Left lung (tissue), 10 donors: ENCODE results near the gene KPNA3. TPM values are rescaled to one million over a fixed set of nuclear protein-coding genes. Genes with fewer than 3 reads are reported as not detected.

Experiments used
- ATAC-seq: fragments of 200-7000 bp; cut with Tn5 transposase; one replicate; pipeline ENCODE4 v1.9.1; 2020; ENCODE audit warnings: moderate library complexity
- DNase-seq, 4 donors: peaks; one replicate each; pipeline ENCODE4 v3.0.0-alpha.2; 2013 to 2020
- H3K27ac ChIP-seq, 2 donors: fragments of 200-600 bp; sonication (generic) in 1 of 2; one replicate each; pipeline versions ENCODE4 v1.5.0 to v1.8.0; 2020 to 2021
- H3K27me3 ChIP-seq, 2 donors: fragments of 200-600 bp; sonication (generic) in 1 of 2; one replicate each; pipeline versions ENCODE4 v1.5.0 to v1.8.0; 2020 to 2021
- H3K36me3 ChIP-seq, 2 donors: fragments of 200-600 bp; sonication (generic) in 1 of 2; one replicate each; pipeline versions ENCODE4 v1.5.0 to v1.8.0; 2020 to 2021
- H3K4me1 ChIP-seq, 2 donors: fragments of 200-600 bp; one replicate each; pipeline ENCODE4 v1.8.0; 2021
- H3K4me3 ChIP-seq, 2 donors: fragments of 200-600 bp; sonication (generic) in 1 of 2; one replicate each; pipeline versions ENCODE4 v1.5.0 to v1.8.0; 2020 to 2021; ENCODE audit warnings: mild to moderate bottlenecking in 1 of 2
- H3K9me3 ChIP-seq, 2 donors: fragments of 200-600 bp; sonication (generic) in 1 of 2; one replicate each; pipeline versions ENCODE4 v1.5.0 to v1.8.0; 2020 to 2021
- intact Hi-C, 2 donors: fragments of 100-400 bp; cut with DNase I; formaldehyde crosslinking; loops; one replicate each; pipeline versions ENCODE4 v1.11.2 to v1.14.2; 2022
- polyA plus RNA-seq, 6 donors: library from polyadenylated mRNA; unstranded; fragments of 120-200 nt; gene quantifications; one replicate each; pipeline ENCODE4 v1.2.1, GENCODE V29; 2013; ENCODE audit not compliant: insufficient read length in 6 of 6
- total RNA-seq, 2 donors: library from RNA; stranded (reverse); fragmentation: NEBNext Ultra II Directional; extraction: Animal tissue kit (Norgen Biotek cat#: 25700); gene quantifications; one replicate each; pipeline ENCODE4 v1.2.1, GENCODE V29; 2021
- TF ChIP-seq, protein P1 (sequence below), 2 donors: fragments of 200-600 bp; sonication (generic) in 1 of 2; IDR thresholded peaks; one replicate each; pipeline versions ENCODE4 v1.5.0 to v1.8.0; 2021; ENCODE audit warnings: antibody characterized with exemption in 2 of 2
- donor health status: DM: no; HTN: yes; CAD: no.
- donor health status: DM: no; HTN: no; CAD: no.

The KPNA3 gene
- total and polyA plus RNA-seq, 8 donors = 31.5 to 42.0 (median 38.3) TPM

DNA sequence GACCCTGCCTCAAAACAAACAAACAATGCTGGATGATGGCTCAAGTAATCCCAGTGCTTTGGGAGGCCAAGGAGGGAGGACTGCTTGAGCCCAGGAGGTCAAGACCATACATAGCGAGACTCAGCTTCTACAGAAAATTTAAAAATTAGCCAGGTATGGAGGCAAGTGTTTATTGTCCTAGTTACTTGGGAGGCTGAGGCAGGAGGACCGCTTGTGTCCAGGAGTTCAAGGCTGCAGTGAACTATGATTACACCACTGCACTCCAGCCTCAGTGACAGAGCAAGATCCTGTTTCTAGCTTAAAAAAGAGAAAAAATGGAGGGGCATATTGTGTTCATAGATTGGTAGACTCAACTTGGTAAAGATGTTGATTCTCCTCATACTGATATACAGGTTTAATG lies 36.2 kb downstream of the KPNA3 start:
- TF ChIP-seq, protein P1, sequence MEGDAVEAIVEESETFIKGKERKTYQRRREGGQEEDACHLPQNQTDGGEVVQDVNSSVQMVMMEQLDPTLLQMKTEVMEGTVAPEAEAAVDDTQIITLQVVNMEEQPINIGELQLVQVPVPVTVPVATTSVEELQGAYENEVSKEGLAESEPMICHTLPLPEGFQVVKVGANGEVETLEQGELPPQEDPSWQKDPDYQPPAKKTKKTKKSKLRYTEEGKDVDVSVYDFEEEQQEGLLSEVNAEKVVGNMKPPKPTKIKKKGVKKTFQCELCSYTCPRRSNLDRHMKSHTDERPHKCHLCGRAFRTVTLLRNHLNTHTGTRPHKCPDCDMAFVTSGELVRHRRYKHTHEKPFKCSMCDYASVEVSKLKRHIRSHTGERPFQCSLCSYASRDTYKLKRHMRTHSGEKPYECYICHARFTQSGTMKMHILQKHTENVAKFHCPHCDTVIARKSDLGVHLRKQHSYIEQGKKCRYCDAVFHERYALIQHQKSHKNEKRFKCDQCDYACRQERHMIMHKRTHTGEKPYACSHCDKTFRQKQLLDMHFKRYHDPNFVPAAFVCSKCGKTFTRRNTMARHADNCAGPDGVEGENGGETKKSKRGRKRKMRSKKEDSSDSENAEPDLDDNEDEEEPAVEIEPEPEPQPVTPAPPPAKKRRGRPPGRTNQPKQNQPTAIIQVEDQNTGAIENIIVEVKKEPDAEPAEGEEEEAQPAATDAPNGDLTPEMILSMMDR (IDR thresholded peaks at IDR 0.05) = no peak
- Histone ChIP-seq H3K9me3 (no peaks in the 10 kb centered on the region), H3K27me3 (no peaks in the 10 kb centered on the region), H3K4me3 (no peak overlapping the region), H3K4me1 (peaks cover 0 to 10% of the 10 kb centered on the region in 2 donors), H3K36me3 (no peaks in the 10 kb centered on the region), H3K27ac (no peak overlapping the region)
- intact Hi-C loops = no loop called here
- no peak for ATAC-seq
- DNase-seq = no peak

DNA sequence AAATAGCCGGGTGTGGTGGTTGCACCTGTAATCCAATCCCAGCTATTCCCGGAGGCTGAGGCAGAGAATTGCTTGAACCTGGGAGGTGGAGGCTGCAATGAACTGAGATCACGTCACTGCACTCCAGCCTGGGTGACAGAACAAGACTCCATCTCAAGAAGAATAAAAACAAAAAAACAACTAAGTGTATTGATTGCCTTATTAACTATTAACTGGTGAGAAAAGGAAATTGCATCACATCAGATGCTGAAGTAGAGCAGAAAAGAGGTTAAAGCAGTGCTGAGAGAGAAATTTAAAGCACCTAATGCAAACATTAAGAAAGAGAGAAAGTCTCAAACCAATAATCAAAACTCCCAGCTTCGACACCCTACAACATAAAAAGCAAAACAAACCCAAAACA lies 38.3 kb downstream of the KPNA3 start:
- Histone ChIP-seq H3K27me3 (no peaks in the 10 kb centered on the region), H3K9me3 (no peaks in the 10 kb centered on the region), H3K27ac (no peak overlapping the region), H3K36me3 (no peaks in the 10 kb centered on the region), H3K4me3 (no peak overlapping the region), H3K4me1 (peaks cover 0 to 10% of the 10 kb centered on the region in 2 donors)
- TF ChIP-seq, protein P1 (IDR thresholded peaks at IDR 0.05) = no peak
- intact Hi-C loops = no loop called here
- no peak for ATAC-seq
- no peak for DNase-seq

DNA sequence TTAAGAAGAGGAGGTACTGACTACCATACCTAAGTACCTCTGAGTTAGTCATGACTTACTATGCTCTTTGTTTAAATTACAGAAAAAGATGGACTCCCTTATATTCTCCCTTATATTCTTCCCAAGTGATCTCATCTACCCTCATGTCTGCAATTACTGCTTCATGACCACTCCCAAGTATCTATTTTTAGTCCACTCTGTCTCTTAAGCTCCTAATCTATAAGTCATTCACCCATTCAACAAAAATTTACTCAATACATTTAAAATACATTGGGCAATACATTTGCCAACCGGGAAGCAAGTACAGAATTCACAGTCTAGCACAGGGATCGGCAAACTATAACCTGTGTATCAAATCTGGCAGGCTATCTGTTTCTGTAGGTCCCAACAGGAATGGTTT lies 42.6 kb downstream of the KPNA3 start:
- ATAC-seq (no peak), DNase-seq (no peak)
- intact Hi-C loops = no loop called here
- H3K4me1 ChIP-seq = peaks cover 0 to 10% of the 10 kb centered on the region in 2 donors
- peaks cover 0 to 16% of the 10 kb centered on the region in 2 donors for H3K36me3 ChIP-seq
- no peaks in the 10 kb centered on the region for H3K9me3 ChIP-seq
- H3K27ac ChIP-seq = no peak overlapping the region
- H3K4me3 ChIP-seq = no peak overlapping the region
- H3K27me3 ChIP-seq = no peaks in the 10 kb centered on the region
- TF ChIP-seq, protein P1 (IDR thresholded peaks at IDR 0.05) = no peak

DNA sequence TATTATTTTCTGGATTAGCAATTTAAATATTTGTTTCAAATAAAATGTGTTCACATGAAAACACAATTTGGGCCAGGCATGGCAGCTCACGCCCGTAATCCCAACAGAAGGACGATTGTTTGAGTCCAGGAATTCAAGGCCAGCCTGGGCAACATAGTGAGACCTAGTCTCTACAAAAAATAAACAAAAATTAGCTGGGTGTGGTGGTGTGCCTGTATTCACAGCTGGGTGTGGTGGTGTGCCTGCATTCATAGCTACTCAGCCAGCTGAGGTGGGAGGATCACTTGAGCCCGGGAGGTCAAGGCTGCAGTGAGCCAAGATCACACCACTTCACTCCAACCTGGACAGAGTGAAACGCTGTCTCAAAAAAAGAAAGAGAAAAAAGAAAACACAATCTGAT lies 46.4 kb downstream of the KPNA3 start:
- H3K27ac ChIP-seq = no peak overlapping the region
- intact Hi-C loops = no loop called here
- ATAC-seq (peak; percentile 74), DNase-seq (no peak)
- H3K27me3 ChIP-seq = no peaks in the 10 kb centered on the region
- no peak overlapping the region for H3K4me3 ChIP-seq
- H3K4me1 ChIP-seq = no peaks in the 10 kb centered on the region
- no peaks in the 10 kb centered on the region for H3K9me3 ChIP-seq
- TF ChIP-seq, protein P1 (IDR thresholded peaks at IDR 0.05) = no peak
- H3K36me3 ChIP-seq = peaks cover 0 to 19% of the 10 kb centered on the region in 2 donors

DNA sequence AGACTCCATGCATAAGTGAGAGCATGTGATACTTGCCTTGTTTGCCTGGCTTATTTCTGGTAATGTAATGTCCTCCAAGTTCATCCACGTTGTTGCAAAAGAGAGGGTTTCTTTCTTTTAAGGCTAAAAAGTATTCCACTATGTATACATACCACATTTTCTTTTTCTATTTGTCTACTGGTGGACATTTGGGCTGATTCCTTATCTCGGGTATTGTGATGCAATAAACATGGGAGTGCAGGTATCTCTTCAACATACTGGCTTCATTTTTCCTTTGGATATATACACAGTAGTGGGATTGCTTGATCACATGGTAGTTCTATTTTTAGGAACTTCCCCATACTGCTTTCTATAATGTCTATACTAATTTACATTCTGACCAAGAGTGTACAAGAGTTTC lies 51.6 kb downstream of the KPNA3 start:
- ATAC-seq = no peak
- no peak overlapping the region for H3K27ac ChIP-seq
- no peak overlapping the region for H3K4me3 ChIP-seq
- TF ChIP-seq, protein P1 (IDR thresholded peaks at IDR 0.05) = no peak
- H3K36me3 ChIP-seq = peaks cover 0 to 22% of the 10 kb centered on the region in 2 donors
- no peaks in the 10 kb centered on the region for H3K4me1 ChIP-seq
- intact Hi-C loops = no loop called here
- H3K9me3 ChIP-seq = no peaks in the 10 kb centered on the region
- DNase-seq = no peak
- no peaks in the 10 kb centered on the region for H3K27me3 ChIP-seq
